ENCODE data around the gene PLEKHA7.

DNA sequence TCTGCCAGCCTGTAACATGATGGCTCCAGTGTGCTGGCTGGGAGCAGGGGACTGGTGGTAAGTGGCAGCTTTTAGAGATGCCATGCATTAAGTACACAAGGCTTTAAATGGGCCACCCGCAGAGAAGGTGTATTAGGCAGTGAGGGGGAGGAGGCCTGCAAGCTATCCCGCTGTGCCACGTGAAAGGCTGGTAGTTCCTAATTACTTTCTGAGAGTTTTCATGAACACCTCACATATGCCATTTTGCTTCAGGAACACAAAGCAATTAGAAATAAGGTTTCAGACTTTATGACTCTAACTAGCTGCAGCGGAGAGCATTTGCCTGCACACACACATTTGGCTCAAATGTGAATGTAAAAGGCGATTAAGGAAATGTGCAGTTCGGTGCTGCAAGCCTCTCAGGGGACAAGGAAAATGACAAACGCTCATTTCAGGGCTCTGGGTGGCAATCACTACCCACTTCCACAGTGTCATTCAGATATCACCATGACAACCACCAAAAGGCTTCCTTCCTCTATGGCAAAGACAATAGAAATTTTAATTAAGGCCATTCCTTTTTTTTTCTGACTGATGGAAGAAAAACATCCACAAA lies 116.6 kb downstream of the PLEKHA7 start:
- TF ChIP-seq, protein P1, sequence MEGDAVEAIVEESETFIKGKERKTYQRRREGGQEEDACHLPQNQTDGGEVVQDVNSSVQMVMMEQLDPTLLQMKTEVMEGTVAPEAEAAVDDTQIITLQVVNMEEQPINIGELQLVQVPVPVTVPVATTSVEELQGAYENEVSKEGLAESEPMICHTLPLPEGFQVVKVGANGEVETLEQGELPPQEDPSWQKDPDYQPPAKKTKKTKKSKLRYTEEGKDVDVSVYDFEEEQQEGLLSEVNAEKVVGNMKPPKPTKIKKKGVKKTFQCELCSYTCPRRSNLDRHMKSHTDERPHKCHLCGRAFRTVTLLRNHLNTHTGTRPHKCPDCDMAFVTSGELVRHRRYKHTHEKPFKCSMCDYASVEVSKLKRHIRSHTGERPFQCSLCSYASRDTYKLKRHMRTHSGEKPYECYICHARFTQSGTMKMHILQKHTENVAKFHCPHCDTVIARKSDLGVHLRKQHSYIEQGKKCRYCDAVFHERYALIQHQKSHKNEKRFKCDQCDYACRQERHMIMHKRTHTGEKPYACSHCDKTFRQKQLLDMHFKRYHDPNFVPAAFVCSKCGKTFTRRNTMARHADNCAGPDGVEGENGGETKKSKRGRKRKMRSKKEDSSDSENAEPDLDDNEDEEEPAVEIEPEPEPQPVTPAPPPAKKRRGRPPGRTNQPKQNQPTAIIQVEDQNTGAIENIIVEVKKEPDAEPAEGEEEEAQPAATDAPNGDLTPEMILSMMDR (optimal IDR thresholded peaks at IDR 0.05 in 1 of 3, IDR thresholded peaks at IDR 0.05 in 1 of 3, conservative IDR thresholded peaks at IDR 0.05 in 1 of 3; ENCODE audit: extremely low read depth in 1 of 3, insufficient read depth in 2 of 3, low read length in 3 of 3), result no peak
- TF ChIP-seq EZH2 (IDR thresholded peaks at IDR 0.05; ENCODE audit: low read length), result no peak

All from keratinocyte (primary cell).